ENCODE data around the gene THAP4.
A peak's percentile ranks its signal among the peaks of the same experiment; 100 is the strongest.
"Not testable (repeated sequence)": the region's sequence is repeated elsewhere in the genome, so short reads cannot be mapped to it uniquely, and the experiment has no call there.

Gene THAP4

GRCh38 chr2:241665731-241666440 lies 28.9 kb upstream of the THAP4 start:
- DNase-seq (ENCODE audit: low read depth in 3 of 3) = no peak

GRCh38 chr2:241662731-241663130 lies 25.8 kb upstream of the THAP4 start:
- not testable (repeated sequence) for DNase-seq (ENCODE audit: low read depth in 3 of 3)

GRCh38 chr2:241660593-241661213 lies 23.7 kb upstream of the THAP4 start:
- no peak for DNase-seq (ENCODE audit: low read depth in 3 of 3)

GRCh38 chr2:241659150-241659739 lies 22.3 kb upstream of the THAP4 start:
- peak in 2 of 3 experiments; percentile 22 to 29 for DNase-seq (ENCODE audit: low read depth in 3 of 3)

GRCh38 chr2:241658296-241658695 lies 21.3 kb upstream of the THAP4 start:
- no peak for DNase-seq (ENCODE audit: low read depth in 3 of 3)

- DNase-seq (ENCODE audit: low read depth in 3 of 3) = no peak
Measured at GRCh38 chr2:241657786-241658254, 20.9 kb upstream of the THAP4 start.

- no peak for DNase-seq (ENCODE audit: low read depth in 3 of 3)
Measured at GRCh38 chr2:241656190-241656741, 19.3 kb upstream of the THAP4 start.

- no peak for DNase-seq (ENCODE audit: low read depth in 3 of 3)
Measured at GRCh38 chr2:241655516-241656189, 18.7 kb upstream of the THAP4 start.

- no peak for DNase-seq (ENCODE audit: low read depth in 3 of 3)
Measured at GRCh38 chr2:241654551-241654950, 17.6 kb upstream of the THAP4 start.

- DNase-seq (ENCODE audit: low read depth in 3 of 3) = no peak
Measured at GRCh38 chr2:241653210-241653750, 16.3 kb upstream of the THAP4 start.

GRCh38 chr2:241652722-241653121 lies 15.8 kb upstream of the THAP4 start:
- no peak for DNase-seq (ENCODE audit: low read depth in 3 of 3)

- no peak for DNase-seq (ENCODE audit: low read depth in 3 of 3)
Measured at GRCh38 chr2:241652142-241652541, 15.2 kb upstream of the THAP4 start.

- no peak for DNase-seq (ENCODE audit: low read depth in 3 of 3)
Measured at GRCh38 chr2:241649927-241650326, 13.0 kb upstream of the THAP4 start.

- DNase-seq (ENCODE audit: low read depth in 3 of 3) = no peak
Measured at GRCh38 chr2:241649404-241649803, 12.4 kb upstream of the THAP4 start.

- no peak for DNase-seq (ENCODE audit: low read depth in 3 of 3)
Measured at GRCh38 chr2:241648453-241648852, 11.5 kb upstream of the THAP4 start.

GRCh38 chr2:241645915-241646645 lies 9.1 kb upstream of the THAP4 start:
- DNase-seq (ENCODE audit: low read depth in 3 of 3) = no peak

GRCh38 chr2:241645056-241645914 lies 8.3 kb upstream of the THAP4 start:
- no peak for DNase-seq (ENCODE audit: low read depth in 3 of 3)

- DNase-seq (ENCODE audit: low read depth in 3 of 3) = no peak
Measured at GRCh38 chr2:241641631-241642030, 4.7 kb upstream of the THAP4 start.

- no peak for DNase-seq (ENCODE audit: low read depth in 3 of 3)
Measured at GRCh38 chr2:241640165-241640795, 3.3 kb upstream of the THAP4 start.

- no peak for DNase-seq (ENCODE audit: low read depth in 3 of 3)
Measured at GRCh38 chr2:241639385-241639784, 2.4 kb upstream of the THAP4 start.

Data from stimulated activated CD4-positive, alpha-beta T cell treated with anti-CD3 and anti-CD28 coated beads, TNF-alpha, amount 100 ng/mL, for 24 hours (primary cell).